ENCODE measurements around the gene NRDC. TPM values are rescaled to one million over a fixed set of nuclear protein-coding genes. Genes with fewer than 3 reads are reported as not detected.
A peak's percentile ranks its signal among the peaks of the same experiment; 100 is the strongest.

Gene NRDC, protein sequence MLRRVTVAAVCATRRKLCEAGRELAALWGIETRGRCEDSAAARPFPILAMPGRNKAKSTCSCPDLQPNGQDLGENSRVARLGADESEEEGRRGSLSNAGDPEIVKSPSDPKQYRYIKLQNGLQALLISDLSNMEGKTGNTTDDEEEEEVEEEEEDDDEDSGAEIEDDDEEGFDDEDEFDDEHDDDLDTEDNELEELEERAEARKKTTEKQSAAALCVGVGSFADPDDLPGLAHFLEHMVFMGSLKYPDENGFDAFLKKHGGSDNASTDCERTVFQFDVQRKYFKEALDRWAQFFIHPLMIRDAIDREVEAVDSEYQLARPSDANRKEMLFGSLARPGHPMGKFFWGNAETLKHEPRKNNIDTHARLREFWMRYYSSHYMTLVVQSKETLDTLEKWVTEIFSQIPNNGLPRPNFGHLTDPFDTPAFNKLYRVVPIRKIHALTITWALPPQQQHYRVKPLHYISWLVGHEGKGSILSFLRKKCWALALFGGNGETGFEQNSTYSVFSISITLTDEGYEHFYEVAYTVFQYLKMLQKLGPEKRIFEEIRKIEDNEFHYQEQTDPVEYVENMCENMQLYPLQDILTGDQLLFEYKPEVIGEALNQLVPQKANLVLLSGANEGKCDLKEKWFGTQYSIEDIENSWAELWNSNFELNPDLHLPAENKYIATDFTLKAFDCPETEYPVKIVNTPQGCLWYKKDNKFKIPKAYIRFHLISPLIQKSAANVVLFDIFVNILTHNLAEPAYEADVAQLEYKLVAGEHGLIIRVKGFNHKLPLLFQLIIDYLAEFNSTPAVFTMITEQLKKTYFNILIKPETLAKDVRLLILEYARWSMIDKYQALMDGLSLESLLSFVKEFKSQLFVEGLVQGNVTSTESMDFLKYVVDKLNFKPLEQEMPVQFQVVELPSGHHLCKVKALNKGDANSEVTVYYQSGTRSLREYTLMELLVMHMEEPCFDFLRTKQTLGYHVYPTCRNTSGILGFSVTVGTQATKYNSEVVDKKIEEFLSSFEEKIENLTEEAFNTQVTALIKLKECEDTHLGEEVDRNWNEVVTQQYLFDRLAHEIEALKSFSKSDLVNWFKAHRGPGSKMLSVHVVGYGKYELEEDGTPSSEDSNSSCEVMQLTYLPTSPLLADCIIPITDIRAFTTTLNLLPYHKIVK
- polyA plus RNA-seq (2012; ENCODE audit: insufficient read depth, insufficient read length), result 153 TPM

DNA sequence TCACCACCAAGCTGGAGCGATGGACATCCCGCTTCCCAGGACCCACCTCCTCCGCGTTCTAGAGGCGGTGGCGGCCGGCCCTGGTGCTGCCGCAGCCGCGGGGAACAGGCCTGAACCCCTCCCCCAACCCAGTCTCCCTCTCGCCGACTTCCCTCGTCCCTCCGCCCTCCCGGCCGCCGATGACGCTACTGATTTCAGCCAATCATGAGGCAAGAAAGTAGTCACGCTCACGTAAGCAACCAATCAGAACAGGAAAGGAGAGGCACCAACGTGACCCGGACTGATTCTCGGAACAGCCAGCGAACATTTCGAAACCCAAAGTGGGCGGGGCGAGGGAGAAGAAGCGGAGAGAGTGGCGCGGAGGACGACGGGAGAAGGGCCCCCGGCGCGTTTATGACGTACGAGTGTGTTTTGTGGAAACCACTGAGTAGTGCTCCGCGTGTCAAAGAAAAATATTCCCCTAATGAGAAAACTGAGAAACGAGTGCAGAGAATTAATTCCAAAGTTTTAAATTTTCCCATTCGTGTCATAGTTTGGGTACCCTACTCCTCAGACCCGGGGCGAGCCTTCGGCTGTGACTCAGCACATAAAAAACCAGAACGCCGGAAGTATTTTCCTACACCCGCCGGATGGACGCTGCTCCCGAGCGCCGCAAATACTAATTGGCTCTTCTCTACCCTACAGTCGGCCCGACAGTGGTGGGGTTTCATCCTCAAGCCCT lies at the start of gene NRDC:
Gene NRDC (minus strand): TSS at position 112 of the 721 bp plus-strand sequence. CDS start 112 bp downstream, outside the sequence.
- peak within 1 kb of the TSS; percentile 80 for H3K4me3 ChIP-seq (ENCODE audit: low read length)
- DNase-seq (ENCODE audit: low read depth, low spot score), result peak; percentile 100

DNA sequence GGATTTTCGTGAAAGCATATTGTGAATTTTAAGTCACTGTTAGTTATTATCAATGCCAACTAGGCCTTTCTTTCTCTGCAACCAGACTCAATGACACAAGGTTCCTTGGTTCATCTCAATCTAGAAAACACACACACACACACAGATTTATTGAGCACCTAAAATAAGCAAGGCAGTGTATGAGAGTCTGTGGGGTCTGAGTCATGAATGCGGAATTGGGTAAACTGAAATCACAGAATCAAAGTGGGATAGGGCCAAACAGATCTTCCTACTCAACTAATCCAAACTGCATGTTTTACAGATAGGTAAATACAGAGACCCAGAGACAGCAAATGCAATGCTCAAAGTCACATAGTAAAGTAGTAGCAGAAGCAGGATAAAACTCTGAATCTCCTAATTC lies 48.5 kb upstream of the NRDC start:
- no peak overlapping the region for H3K4me3 ChIP-seq (ENCODE audit: low read length)
- no peak for DNase-seq (ENCODE audit: low read depth, low spot score)

DNA sequence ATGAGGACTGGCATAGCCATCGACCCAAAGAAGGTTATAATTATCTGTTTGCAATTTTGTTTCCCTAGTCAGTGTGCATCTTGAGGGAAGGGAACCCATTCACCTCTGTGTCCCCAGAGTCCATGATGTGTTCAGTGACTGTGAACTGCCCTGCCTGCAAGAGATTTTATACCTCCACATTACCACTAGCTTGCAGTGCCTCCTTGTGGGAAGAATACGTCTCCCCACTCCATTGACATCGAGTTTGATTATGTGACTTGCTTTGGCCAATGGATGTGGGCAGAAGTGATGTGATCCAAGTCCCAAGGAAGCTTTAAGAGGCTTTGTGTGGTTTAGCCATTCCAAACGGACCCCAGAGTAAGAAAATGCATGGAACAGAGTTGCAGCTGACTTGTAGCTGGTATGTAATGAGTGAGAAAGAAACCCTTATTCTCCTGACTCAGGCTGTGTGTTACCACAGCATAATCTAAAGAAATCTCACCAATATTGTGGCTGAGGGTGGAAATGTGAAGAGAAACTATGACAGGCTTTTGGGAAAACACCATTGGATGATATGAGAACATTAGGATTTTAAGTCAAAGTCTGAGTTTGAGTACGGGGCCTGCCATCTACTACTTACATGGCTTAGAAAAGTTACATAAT lies 47.8 kb upstream of the NRDC start:
- DNase-seq (ENCODE audit: low read depth, low spot score), result peak; percentile 23
- H3K4me3 ChIP-seq (ENCODE audit: low read length), result no peak overlapping the region

DNA sequence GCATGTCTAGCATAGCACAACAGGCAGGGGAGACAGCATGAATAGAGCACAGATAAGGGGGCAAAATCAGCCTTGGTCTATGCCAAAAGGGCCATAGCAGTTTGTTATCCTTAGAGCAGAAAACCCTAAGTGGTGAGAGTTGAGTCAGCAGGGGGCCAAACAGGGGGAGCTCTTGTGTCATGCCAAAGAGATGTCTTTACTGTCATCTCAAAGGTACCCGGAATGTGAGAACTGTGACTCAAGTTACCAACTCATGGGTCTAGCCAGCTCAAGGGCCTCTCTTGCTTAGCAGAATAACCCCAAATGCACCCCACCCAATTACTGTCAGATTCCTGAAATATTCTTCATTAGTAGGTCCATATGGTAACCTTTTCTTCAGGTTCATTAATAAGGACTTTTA lies 45.9 kb upstream of the NRDC start:
- DNase-seq (ENCODE audit: low read depth, low spot score), result no peak
- H3K4me3 ChIP-seq (ENCODE audit: low read length), result no peak overlapping the region

DNA sequence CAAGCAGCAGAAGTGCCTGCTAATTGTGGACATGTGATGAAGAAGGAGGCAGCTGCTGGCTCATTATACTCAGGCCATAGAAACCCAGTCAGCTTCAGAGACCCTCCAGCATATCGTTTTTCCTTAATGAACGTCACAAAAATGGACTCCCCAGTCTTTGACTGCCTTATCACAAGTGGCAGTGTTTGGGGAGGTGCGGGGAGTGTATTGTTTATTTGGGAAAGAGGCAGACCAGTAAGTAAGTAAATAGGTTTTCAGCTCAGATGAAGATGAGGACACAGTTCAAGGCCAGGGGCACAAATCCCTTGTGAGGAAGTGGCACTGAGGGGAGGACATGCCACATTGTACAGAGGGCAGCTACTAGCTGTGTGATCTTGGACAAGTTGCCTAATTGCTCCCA lies 43.5 kb upstream of the NRDC start:
- H3K4me3 ChIP-seq (ENCODE audit: low read length), result no peak overlapping the region
- no peak for DNase-seq (ENCODE audit: low read depth, low spot score)

DNA sequence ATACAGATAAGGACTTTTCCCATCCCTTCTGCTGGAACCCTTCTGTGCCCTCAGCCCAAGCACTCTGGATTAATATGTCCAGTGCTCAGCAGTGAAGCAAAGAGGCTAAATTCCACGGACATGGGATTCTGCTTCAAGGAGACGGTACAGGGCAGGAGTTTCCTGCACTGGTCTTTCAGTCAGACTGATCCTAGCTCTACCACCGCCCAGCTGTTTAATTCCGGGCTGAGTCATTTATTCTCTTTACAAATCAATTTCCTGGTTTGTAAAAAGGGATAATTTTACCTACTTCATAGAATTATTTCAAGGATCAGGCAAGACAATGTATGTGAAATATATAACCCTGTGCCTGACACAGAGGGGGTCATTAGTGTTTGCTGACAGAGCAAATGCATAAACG lies 41.6 kb upstream of the NRDC start:
- no peak overlapping the region for H3K4me3 ChIP-seq (ENCODE audit: low read length)
- DNase-seq (ENCODE audit: low read depth, low spot score), result no peak

DNA sequence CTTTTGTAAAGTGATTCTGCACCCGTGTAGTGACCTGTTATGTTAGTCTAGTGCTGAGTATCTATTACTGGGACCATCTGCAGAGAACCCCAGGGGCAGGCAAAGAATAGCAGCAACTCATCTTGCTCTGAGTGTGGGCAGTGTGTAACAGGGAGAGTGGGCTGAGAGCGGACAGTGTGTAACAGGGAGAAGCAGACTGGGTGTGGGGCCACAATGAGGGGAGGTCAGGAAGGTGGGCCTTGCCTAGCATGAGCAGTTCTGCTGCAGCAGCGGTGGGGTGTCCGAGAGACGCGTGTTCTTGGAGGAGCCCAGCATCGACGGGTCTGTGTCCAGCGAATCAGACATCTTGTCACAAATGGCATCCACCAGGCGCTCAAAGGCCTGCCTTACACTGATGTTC lies 41.2 kb upstream of the NRDC start:
- DNase-seq (ENCODE audit: low read depth, low spot score), result no peak
- no peak overlapping the region for H3K4me3 ChIP-seq (ENCODE audit: low read length)

DNA sequence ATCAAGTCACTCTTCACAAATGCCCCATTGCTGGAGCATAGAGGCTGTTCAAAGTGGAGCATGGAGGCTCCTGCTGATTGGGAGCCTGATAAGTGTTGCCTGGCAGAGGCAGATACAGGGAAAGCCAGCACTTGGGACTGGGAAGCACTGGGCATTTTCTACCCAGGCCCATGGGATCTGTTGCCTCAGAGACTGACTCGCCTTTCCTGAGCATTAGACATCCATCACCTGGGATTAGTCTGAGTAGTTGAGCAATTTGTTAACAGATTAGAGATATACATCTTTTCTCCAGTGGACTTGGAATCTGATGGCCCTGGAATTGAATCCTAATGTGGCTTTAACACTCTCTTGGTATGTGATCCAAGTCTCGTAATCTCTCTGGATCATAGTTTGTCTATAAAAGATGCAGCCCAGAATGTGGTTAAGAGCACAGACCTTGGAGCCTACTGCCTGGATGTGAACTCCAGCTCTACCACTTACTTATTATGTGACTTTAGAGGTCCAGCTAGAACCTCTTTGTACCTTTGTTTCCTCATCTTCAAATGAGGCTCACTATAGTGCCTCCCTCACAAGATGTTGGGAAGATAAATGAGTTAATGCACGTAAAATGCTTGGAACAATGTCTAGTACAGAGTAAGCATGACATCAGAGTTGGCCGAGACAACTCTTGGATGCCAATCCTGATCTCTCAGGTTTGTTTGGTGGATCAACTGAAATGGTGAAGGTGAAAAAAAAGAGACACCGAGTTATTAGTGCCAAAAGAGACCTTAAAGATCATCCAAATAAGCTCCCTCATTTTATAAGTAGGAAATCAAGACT lies 38.3 kb upstream of the NRDC start:
- H3K4me3 ChIP-seq (ENCODE audit: low read length), result no peak overlapping the region
- no peak for DNase-seq (ENCODE audit: low read depth, low spot score)

DNA sequence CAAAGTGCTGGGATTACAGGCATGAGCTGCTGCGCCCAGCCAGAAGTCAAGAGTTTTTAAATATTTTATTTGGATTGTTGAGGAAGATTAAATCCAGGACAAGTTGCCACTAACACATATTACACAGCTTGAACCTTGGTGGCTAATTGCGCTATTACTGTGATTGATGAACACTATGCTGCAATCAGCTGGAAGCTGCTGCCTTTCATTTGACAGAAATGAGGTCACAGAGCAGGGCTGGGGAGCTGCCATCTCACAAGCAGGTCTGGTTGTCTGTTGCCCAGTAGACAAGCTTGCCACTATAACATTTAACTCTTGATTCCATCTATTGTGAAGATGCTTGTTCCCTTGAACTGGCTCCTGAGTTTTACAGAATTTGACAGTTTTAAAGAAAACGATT lies 37.4 kb upstream of the NRDC start:
- H3K4me3 ChIP-seq (ENCODE audit: low read length), result no peak overlapping the region
- no peak for DNase-seq (ENCODE audit: low read depth, low spot score)

DNA sequence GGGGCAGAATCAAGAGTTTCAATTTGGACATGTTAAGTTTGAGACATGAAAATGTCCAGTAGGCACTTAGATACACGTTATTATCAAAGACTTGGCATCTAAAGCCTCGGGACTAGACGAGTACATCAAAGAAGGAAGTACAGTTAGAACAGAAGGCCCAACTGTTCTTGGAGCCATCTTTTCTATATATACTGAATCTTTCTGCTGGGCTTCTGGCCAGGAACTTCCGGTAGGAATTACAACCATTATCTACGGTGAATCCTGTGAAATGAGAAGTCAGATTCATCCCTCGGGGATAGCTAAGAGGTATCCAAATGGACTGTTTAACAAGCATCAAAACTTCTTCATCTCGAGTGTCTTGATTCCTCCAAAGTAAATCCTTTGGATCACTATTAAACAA lies 34.4 kb upstream of the NRDC start:
- DNase-seq (ENCODE audit: low read depth, low spot score), result no peak
- no peak overlapping the region for H3K4me3 ChIP-seq (ENCODE audit: low read length)

DNA sequence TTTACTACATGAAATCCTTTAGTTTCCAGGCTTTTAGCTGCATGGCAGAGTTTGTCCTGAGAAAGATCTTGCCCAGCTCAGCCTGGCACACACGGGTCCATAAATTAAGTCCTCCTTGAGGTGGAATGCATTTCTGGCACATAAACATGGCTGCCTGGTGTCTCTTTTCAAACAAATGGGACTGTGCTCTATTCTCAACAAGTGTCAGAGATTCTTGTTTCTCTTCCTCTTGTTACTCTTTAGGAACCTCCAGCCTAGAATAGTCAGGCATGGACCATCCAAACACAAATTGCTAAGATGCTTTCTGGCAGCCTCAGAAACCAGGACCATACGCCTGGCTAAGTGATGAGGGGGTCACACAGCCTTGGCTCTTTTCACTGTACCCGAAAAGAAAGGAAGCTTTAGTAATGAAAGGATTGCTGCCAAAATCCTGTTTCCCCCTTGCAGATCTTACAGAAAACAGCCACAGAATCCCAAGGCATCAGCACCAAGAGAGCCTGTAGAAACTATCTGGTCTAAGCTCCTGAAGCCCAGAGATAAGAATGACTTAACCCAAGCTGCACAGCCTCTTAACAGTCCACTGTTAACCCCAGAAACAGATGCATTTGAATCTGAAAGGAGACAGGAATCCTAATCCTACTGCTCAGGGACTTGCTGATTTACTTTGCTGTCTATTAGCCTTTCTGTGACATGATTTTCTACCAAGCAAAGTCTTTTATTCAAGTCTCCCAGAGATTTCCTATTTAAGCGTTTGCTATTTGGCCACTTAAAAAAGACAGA lies 31.9 kb upstream of the NRDC start:
- DNase-seq (ENCODE audit: low read depth, low spot score), result no peak
- H3K4me3 ChIP-seq (ENCODE audit: low read length), result no peak overlapping the region

DNA sequence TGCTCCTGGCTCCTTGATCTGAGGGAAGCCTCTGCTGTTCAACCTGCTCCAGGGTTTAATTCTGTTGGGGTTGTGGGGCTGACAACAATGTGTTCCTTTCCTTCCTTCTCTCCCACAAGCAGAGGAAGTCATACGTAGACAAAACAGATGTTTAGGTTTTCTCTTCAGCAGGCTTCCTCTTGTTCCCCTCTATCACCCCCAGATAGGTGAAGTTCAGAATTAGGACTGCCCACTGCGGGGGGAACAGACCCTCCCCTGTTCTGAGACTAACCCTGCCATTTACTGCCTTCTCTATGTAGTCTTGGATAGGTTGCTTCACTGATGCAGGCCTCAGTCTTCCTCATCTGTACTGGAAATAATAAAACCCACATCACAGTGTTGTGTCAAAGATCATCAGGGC lies 30.0 kb upstream of the NRDC start:
- DNase-seq (ENCODE audit: low read depth, low spot score), result peak; percentile 50
- no peak overlapping the region for H3K4me3 ChIP-seq (ENCODE audit: low read length)

DNA sequence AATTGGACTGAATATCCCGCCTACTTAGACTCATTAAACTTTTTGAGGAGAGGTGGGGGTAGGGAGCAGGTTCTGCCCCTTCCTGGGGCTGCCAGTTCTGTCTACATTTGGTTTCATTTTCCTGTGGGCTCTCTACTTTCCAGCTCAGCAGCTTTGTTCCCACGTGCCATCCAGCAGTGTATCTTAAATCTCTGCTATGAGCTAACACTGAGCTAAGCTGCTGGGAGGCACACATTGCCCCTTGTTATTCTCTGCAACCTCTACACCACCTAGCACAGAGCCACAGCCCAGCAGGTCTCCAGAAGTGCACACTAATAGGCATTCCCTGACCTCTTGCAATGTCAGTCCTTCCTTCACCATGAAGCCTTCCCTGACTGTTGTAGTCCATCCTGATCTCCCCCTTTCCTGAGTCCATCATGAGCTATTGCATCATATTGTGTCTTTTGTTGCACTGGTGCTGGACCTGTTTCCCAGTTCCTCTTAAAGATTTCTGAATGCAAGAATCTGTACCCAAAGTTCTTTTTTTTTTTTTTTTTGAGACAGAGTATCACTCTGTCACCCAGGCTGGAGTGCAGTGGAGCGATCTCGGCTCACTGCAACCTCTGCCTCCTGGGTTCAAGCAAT lies 28.7 kb upstream of the NRDC start:
- DNase-seq (ENCODE audit: low read depth, low spot score), result peak; percentile 15

DNA sequence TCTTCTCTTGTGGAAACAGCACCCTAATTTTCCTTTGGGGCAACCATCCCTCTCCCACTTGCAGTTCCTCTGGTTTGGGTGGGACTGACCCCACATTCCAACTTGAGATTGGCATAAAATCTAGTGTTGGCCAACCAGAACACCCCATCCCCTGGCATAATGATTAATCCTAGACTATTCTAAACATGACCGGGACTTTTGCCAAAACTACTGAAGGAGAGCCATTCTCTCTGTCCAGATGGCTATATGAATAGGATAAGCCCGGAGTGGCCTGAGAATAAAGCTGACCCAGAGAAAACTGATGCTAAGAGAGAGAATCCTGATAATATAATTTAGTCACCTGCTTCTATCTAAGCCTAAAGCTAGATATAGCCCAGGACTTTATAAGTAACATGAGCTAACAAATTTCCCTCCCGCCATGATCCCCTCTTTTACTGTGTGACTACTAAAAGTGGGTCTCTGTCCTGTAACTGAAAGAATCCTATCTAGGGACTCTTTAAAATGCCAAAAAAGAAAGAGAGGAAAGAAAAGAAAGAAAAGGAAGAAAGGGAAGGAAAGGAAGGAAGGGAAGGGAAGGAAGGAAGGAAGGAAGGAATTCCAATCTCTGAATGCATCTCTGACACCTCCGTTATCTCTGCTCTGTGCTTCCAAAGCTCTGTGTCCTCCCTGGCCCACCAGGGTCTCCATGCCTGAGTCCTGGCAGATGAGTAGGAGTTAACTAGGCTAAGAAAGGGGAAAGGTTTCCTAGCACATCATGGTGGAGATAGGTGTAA lies 28.0 kb upstream of the NRDC start:
- DNase-seq (ENCODE audit: low read depth, low spot score), result no peak
- no peak overlapping the region for H3K4me3 ChIP-seq (ENCODE audit: low read length)

More for the DNA sequence above, 28.7 kb upstream of the NRDC start:
- no peak overlapping the region for H3K4me3 ChIP-seq (ENCODE audit: low read length)

DNA sequence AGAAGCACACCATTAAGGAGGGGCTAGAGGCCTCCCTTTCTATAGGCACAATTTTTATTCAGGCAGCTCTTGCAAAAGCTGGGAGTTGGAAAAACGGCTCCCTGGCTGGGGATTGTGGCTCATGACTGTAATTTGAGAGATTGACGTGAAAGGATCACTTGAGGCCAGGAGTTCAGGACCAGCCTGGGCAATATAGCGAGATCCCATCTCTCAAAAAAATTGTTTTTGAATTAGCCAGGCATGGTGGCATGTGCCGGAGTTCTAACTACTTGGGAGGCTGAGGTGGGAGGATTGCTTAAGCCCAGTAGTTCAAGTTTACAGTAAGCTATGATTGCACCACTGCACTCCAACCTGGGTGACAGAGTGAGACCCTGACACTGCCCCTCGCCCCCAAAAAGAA lies 23.9 kb upstream of the NRDC start:
- no peak overlapping the region for H3K4me3 ChIP-seq (ENCODE audit: low read length)
- no peak for DNase-seq (ENCODE audit: low read depth, low spot score)

DNA sequence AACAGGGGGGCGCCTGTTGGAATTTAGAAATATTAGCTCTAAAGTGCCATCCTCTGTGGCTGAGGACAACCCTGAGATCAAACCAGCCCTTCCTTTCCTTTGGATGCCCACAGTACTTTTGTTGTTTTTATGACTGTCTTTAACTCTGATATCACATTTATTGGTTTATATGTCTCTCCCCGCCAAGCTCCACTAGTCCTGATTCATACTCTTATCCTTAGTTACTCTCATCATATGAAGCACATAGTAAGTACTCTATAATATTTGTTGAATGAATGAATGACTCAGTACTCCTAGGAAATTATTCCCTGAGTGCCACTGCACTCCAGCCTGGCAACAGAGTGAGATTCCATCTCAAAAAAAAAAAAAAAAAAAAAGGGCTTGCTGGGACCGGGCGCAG lies 22.6 kb upstream of the NRDC start:
- H3K4me3 ChIP-seq (ENCODE audit: low read length), result no peak overlapping the region
- no peak for DNase-seq (ENCODE audit: low read depth, low spot score)
